ENCODE measurements around the gene NCK2.

- TF ChIP-seq CTCF (IDR thresholded peaks at IDR 0.05) (no peak), MXI1 (IDR thresholded peaks at IDR 0.05; ENCODE audit: low read depth, low read length) (no peak), RAD21 (IDR thresholded peaks at IDR 0.05; ENCODE audit: low read length) (no peak), EZH2phosphoT487 (IDR thresholded peaks at IDR 0.05; ENCODE audit: borderline replicate concordance, low read depth) (no peak), MAX (IDR thresholded peaks at IDR 0.05; ENCODE audit: low read depth) (no peak), FOXM1 (IDR thresholded peaks at IDR 0.05; ENCODE audit: low read depth) (no peak), GABPA (IDR thresholded peaks at IDR 0.05; ENCODE audit: low read depth) (no peak), FOXJ3 (CRISPR knock-in tag; IDR thresholded peaks at IDR 0.05) (no peak), GATA2 (CRISPR knock-in tag; IDR thresholded peaks at IDR 0.05) (no peak)
These were observed 56.4 kb downstream of the NCK2 start for GRCh38 chr2:105800953-105801635.

Measured in SK-N-SH (cell line).